SU-DHL-6 (cell line): Measurements from ENCODE around the gene IPO9.

ENCODE experiments used
- EZH2phosphoT487 ChIP-seq: fragments of 200-600 bp; sonication (generic), shearing (Covaris generic); conservative IDR thresholded peaks from 2 replicates; pipeline ENCODE4 v1.6.1; 2018; ENCODE audit warnings: mild to moderate bottlenecking, antibody characterized with exemption, low read length, moderate library complexity, mixed read lengths
- TF ChIP-seq, protein P1 (sequence below): fragments of 200-600 bp; sonication (generic); IDR thresholded peaks from one replicate; pipeline ENCODE4 v1.5.1; 2017; ENCODE audit warnings: antibody characterized with exemption, mild to moderate bottlenecking, low read length, moderate library complexity; ENCODE audit not compliant: insufficient read depth, poor library complexity, severe bottlenecking

DNA sequence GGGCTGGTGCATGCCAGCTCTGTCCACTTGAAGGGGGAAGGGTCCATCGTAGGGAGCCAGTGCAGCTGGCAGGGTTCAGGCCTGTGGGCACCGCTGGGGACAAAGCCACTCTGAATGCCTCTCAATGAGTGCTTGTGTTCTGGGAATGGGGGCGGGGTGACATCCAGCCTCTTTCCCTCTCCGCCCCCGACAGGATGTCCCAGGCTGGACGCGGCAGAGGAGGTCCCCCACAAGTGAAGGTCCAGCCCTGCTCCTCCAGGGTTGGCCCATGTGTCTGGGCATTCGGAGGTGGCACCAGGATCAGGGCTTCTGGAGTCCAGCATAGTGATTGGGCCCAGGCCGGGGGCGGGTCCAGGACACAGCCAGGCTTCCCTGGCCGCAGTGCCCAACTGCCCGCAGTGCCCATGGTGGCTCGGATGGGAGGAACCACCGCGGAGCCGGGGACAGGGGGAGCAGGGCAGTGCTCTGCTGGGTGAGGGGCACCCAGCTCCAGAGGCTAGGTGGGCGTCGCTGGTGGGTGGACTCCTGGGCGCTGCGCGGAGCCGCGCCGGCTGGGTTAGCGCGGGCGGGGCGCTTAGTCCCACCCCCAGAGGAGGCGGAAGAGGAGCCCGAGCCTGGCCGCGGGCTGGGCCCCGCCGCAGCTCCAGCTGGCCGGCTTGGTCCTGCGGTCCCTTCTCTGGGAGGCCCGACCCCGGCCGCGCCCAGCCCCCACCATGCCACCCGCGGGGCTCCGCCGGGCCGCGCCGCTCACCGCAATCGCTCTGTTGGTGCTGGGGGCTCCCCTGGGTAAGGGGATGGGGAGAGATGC, 59.5 kb downstream of the IPO9 start, which contains the start of gene SHISA4:
- TF ChIP-seq, protein P1, sequence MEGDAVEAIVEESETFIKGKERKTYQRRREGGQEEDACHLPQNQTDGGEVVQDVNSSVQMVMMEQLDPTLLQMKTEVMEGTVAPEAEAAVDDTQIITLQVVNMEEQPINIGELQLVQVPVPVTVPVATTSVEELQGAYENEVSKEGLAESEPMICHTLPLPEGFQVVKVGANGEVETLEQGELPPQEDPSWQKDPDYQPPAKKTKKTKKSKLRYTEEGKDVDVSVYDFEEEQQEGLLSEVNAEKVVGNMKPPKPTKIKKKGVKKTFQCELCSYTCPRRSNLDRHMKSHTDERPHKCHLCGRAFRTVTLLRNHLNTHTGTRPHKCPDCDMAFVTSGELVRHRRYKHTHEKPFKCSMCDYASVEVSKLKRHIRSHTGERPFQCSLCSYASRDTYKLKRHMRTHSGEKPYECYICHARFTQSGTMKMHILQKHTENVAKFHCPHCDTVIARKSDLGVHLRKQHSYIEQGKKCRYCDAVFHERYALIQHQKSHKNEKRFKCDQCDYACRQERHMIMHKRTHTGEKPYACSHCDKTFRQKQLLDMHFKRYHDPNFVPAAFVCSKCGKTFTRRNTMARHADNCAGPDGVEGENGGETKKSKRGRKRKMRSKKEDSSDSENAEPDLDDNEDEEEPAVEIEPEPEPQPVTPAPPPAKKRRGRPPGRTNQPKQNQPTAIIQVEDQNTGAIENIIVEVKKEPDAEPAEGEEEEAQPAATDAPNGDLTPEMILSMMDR: no peak
- TF ChIP-seq EZH2phosphoT487: no peak
